Activated T-cell treated with anti-CD3 and anti-CD28 coated beads, Interleukin-2, amount 50 U/mL, for 48 hours (primary cell): Measurements from ENCODE around the gene ACSS1.

Experiments
- DNase-seq, 2 experiments: peaks; one replicate each; pipeline ENCODE4 v3.0.0-alpha.2; 2020

The ACSS1 gene

GRCh38 chr20:25078662-25079061 is 20.7 kb upstream of the ACSS1 start:
- no peak for DNase-seq

DNA sequence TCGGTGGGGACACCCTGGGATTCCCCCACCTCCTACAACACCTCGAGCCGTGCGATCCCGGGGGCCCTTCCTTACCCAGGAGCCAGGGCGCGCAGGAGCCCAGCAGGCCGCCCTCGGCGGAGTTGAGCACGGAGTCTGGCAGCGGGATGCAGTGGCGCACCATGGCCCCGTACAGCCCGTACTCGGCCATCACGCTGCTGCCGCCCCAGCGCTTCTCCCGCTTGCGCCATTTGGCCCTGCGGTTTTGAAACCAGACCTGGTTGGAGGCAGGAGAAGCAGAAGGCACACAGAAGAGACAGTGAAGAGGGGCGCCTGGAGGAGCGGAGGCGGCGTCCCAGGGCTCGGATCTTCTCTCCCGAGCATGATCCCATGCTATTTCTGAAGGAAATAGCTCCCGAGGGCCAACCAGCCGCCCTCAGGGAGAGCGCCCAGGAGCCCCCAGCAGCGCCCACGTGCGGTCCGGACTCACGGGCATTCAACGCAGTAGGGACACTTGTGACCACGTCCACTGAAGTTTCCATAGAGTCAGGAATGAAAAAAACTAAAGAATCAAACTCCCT is 19.8 kb upstream of the ACSS1 start:
- DNase-seq: peak in 1 of 2 experiments; percentile 28

GRCh38 chr20:25076731-25077609 is 19.0 kb upstream of the ACSS1 start:
- peak in 1 of 2 experiments; percentile 36 for DNase-seq

- peak in 1 of 2 experiments; percentile 9 for DNase-seq
Observed at GRCh38 chr20:25076201-25076600, 18.3 kb upstream of the ACSS1 start.

- DNase-seq: peak; percentile 5 to 11
Observed at GRCh38 chr20:25073544-25073943, 15.6 kb upstream of the ACSS1 start.

GRCh38 chr20:25072226-25072811 is 14.4 kb upstream of the ACSS1 start:
- DNase-seq: peak; percentile 5 to 10

DNA sequence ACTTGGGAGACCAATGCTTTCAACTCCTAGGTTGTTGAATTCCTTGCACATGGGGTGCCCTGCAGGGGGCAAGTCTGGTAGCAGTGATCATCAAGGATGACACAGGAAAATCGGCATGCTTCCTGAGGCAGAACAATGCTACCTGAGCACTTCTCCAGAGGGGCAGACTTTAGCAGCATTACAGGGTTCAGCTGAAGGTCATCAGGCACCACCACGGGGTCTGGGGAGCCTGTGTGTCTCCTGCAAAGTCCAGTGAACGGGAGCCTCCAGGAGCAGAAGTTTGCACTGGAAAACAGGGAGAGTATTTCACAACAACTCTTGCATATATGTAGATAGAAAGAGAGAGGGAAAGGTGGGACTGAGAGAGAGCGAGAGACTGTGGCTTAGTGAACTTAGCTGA is 13.8 kb upstream of the ACSS1 start:
- peak in 1 of 2 experiments; percentile 6 for DNase-seq

GRCh38 chr20:25070821-25071473 is 13.0 kb upstream of the ACSS1 start:
- no peak for DNase-seq

- no peak for DNase-seq
Observed at GRCh38 chr20:25067102-25067987, 9.4 kb upstream of the ACSS1 start.

- DNase-seq: no peak
Observed at GRCh38 chr20:25066386-25066785, 8.4 kb upstream of the ACSS1 start.

DNA sequence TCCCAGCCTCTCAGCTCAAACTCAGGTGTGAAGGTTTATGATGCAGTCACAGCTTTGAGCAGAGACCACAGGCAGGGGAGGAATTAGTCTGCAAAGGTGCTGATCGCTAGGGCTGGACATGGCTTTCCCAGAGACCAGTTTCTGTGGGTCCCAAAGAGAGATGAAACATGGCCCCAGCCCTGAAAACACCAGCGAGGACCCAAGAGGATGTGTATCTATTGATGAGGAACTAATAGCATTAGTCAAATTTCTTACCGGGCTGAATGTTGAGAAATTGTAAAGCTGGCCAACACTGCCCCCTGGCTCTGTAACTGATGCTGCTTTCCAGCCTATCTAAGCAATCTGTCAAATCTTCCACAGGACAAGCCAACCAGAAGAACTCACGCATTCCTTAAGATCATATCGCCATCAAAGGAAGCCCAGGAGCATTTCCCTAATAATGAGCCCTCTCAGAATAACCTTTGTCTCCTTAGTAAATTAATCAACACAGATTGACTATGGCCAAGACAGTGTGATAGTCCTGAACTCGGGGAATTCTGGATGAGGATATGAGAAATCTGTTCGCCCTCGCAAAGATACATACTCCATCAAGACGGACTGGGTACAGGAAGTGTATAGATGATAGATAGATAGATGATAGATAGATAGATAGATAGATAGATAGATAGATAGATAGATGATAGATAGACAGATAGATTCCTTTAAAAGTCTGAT is 7.8 kb upstream of the ACSS1 start:
- DNase-seq: peak; percentile 61 to 72

GRCh38 chr20:25065072-25065624 is 7.2 kb upstream of the ACSS1 start:
- no peak for DNase-seq

DNA sequence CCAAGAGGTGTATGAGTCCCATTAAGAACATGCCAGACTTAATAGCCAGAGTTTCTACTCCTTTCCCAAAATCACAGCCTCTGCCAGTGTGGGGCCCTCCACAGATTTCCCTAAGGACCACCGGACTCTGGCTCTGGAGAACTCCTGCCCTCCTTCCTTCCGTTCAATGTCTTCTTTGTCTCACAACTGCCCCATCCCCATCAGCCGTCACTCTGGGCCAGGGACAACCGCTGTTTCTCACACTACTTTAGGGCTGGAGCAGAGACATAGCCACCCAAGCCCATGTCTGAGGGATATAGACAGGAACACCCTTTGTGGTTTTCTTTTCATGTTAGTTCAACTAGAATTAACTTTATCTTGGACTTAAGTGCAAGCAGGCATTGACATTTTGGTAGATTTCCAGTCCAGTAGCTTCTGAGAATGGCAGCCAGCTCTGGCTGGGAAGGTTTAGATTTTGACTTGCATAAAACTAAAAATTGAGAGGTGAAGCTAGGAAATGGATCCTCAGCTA is 6.7 kb upstream of the ACSS1 start:
- DNase-seq: no peak

DNA sequence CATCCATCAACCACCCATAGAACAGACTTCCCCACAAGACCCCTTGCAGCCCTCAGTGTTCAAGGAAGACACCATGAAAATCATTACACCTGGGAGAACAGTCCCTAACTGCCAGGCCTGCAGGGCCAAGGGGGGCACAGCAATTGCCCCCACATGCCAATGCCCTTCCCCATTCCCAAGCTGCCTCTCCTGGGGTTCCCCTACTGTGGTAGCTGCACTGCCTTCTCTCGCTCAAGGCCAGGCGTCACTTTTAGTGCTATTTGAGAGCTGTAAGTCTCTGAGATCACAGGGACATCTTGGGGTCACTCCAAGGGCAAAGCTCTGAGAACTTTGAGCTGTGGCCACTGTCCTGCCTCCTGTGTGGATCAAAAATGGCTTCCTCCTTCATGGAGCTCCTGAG is 6.0 kb upstream of the ACSS1 start:
- no peak for DNase-seq

GRCh38 chr20:25063546-25063945 is 5.6 kb upstream of the ACSS1 start:
- DNase-seq: no peak

DNA sequence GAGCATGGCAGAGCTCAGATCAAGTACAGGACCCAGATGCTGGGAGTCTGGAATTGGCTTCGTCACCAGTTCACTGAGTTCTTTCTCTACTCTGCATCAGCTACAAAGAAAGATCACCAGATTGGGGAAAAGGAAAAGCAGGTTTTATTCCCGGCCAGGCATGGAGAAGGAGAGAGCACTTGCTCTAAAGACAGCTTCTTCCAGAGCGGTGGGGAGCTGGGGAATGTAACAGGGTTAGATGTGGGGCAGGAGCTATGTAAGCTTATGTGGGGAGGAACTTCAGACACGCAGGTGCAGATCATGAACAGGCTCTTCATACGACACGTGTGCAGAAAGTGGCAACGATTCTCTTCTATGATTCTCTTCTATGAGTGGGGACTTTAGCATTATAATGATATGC is 4.9 kb upstream of the ACSS1 start:
- no peak for DNase-seq

DNA sequence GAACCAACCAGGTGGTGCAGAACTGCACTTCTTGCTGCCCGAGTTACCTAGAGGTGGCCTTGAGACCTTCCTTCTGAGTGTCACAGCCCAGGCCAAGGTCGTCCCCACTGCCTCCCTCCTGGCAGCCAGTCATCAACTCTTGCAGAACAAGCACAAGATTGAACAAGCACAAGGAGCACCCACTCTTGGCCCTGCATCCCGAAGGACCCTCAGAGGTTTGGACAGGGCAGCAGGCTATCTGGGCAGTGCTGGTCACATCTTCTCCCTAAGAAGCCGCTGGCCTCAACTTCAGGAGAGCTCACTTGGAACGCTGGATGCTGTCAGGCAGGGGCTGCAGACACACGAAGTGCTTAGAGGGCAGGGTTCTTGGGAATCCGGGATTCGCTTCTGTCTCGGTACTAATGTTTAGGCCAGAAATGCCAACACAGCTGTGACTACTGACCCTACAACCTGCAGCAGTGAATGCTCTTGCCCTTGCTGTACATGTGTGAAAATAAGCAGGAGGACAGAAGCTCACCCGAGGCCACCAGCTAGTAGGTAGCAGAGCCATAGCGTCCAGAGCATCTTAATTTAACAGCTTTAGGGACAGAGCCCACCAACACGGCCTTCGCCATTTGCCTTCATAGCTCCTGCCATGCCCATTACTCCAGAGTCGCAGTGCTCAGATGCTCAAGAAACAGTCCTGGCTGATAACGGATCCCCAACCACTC is 4.0 kb upstream of the ACSS1 start:
- no peak for DNase-seq

DNA sequence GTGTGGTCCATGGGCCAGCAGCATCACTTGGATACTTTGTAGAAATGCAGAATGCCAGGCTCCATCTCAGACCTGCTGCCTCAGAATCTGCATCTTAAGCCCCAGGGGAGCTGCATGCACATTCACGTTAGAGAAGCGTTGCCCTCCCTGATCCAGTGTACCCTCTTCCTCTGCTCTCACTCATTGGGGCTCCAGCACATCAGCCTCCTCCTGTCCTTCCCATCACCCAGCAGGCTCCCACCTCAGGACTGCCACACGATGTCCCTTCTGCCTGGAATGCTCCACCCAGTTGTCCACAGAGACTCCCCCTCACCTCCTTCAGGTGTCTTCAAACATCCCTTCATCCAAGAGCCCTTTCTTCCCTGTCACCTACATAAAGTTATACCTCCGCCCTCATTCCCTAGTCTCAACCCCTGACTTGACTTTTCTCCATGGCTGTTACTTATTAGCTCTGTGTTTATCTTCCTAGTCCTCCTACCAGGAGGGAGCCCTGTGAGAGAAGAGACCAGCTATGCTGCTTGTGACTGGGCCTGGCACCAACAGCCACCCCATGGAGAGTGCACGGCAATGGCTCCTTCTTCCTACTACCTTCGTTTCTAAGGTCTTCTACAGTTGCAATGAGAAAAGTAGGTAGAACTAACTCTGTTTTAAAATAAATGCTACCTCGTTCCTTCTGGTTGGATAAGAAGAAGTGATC is 3.3 kb upstream of the ACSS1 start:
- no peak for DNase-seq

DNA sequence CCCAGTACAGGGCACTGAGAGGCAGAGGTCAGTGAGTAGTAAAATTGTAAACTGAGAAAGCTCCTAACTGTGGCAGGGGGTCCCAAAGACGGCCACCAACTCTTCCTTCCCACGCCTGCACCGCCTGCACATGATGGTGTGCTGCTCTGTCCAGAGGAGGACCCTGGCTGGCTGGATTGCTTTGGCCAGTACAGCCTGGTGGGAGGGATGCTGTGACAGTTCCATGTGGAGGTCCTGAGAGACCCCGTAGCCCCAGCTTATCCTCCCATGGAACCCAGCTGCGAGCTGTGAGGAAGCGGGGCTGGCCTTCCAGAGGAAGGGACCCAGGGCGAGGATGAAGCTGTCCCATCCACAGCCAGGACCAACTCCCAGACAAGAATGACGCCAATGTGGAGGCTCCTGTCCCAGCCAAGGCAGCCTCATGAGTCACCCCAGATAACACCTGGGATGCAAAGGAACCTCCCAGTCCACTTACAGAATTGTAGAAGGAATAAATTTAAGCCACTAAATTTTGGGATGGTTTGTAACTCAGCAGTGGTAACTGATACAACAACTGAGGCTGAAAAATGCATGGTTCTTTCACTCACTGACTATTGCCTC is 2.0 kb upstream of the ACSS1 start:
- DNase-seq: no peak
